Activated CD4-positive, CD25-positive, alpha-beta regulatory T cell treated with anti-CD3 and anti-CD28 coated beads, Interleukin-2, amount 50 U/mL, for 24 hours (primary cell): ENCODE measurements around the gene R3HDM2.
"Not testable (repeated sequence)": the region's sequence is repeated elsewhere in the genome, so short reads cannot be mapped to it uniquely, and the experiment has no call there.

Experiments used
- ATAC-seq, 2 donors: fragments of 150-1000 bp; cut with Tn5 transposase; one replicate each; pipeline ENCODE4 v1.10.0; 2021; ENCODE audit warnings: mild to moderate bottlenecking in 1 of 2, moderate library complexity in 1 of 2

The R3HDM2 gene

GRCh38 chr12:57452181-57452936 is 21.5 kb upstream of the R3HDM2 start:
- ATAC-seq, result peak; percentile 34 to 39

- no peak for ATAC-seq
Observed at GRCh38 chr12:57451233-57451778, 20.5 kb upstream of the R3HDM2 start.

GRCh38 chr12:57450057-57450456 is 19.2 kb upstream of the R3HDM2 start:
- ATAC-seq, result no peak

GRCh38 chr12:57449375-57449774 is 18.5 kb upstream of the R3HDM2 start:
- ATAC-seq, result no peak

GRCh38 chr12:57448669-57449068 is 17.8 kb upstream of the R3HDM2 start:
- ATAC-seq, result no peak

GRCh38 chr12:57446292-57446960 is 15.6 kb upstream of the R3HDM2 start:
- no peak for ATAC-seq

- no peak for ATAC-seq
Observed at GRCh38 chr12:57444744-57445143, 13.9 kb upstream of the R3HDM2 start.

GRCh38 chr12:57444337-57444736 is 13.5 kb upstream of the R3HDM2 start:
- ATAC-seq, result not testable (repeated sequence)

- ATAC-seq, result no peak
Observed at GRCh38 chr12:57441846-57442427, 11.1 kb upstream of the R3HDM2 start.

GRCh38 chr12:57441393-57441792 is 10.6 kb upstream of the R3HDM2 start:
- not testable (repeated sequence) for ATAC-seq

- ATAC-seq, result no peak
Observed at GRCh38 chr12:57439762-57440266, 9.0 kb upstream of the R3HDM2 start.

- no peak for ATAC-seq
Observed at GRCh38 chr12:57438400-57438799, 7.6 kb upstream of the R3HDM2 start.

GRCh38 chr12:57435293-57435692 is 4.5 kb upstream of the R3HDM2 start:
- ATAC-seq, result no peak

- no peak for ATAC-seq
Observed at GRCh38 chr12:57434517-57435223, 3.8 kb upstream of the R3HDM2 start, which contains the start of gene INHBC. INHBC (plus strand) TSS chr12:57434784; CDS start chr12:57434887, 103 bp downstream.

GRCh38 chr12:57433370-57433769 is 2.5 kb upstream of the R3HDM2 start:
- no peak for ATAC-seq

- no peak for ATAC-seq
Observed at GRCh38 chr12:57431654-57432188, 878 bp upstream of the R3HDM2 start.

- ATAC-seq, result peak; percentile 66 to 68
Observed at GRCh38 chr12:57430112-57430930, 522 bp downstream of the R3HDM2 start.

GRCh38 chr12:57429473-57430111 is 1.3 kb downstream of the R3HDM2 start:
- ATAC-seq, result no peak

GRCh38 chr12:57428965-57429364 is 1.9 kb downstream of the R3HDM2 start:
- no peak for ATAC-seq

- ATAC-seq, result not testable (repeated sequence)
Observed at GRCh38 chr12:57426948-57427347, 3.9 kb downstream of the R3HDM2 start.

- no peak for ATAC-seq
Observed at GRCh38 chr12:57420482-57420881, 10.4 kb downstream of the R3HDM2 start.
